ENCODE results near the gene WDR73.

The WDR73 gene

DNA sequence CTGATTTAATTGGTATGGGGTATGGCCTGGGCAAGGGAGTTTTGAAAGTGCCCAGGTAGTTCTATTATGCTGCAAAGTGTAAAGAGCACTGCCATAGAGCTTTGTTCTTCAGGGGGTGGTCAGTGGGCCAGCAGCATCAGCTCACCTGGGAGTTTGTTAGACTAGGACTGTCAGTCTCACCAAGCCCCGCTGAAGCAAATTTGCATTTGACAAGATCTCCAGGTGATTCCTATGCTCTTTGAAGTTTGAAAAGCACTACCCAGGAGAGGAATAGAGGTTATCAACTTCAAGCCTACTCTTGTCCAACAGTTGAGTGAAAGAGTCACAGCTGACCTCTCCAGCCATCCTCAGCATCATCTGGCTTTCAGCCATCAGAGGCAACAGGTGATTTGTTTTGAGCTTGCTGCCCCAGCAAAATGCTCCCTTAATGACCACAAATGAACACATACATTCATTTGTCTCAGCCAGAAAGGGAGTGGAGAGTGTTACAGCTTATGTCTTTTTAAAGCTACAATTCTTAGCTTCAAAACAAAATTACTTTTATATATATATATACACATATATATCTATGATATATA lies 45.3 kb downstream of the WDR73 start:
- TF ChIP-seq, protein P1, sequence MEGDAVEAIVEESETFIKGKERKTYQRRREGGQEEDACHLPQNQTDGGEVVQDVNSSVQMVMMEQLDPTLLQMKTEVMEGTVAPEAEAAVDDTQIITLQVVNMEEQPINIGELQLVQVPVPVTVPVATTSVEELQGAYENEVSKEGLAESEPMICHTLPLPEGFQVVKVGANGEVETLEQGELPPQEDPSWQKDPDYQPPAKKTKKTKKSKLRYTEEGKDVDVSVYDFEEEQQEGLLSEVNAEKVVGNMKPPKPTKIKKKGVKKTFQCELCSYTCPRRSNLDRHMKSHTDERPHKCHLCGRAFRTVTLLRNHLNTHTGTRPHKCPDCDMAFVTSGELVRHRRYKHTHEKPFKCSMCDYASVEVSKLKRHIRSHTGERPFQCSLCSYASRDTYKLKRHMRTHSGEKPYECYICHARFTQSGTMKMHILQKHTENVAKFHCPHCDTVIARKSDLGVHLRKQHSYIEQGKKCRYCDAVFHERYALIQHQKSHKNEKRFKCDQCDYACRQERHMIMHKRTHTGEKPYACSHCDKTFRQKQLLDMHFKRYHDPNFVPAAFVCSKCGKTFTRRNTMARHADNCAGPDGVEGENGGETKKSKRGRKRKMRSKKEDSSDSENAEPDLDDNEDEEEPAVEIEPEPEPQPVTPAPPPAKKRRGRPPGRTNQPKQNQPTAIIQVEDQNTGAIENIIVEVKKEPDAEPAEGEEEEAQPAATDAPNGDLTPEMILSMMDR (IDR thresholded peaks at IDR 0.05; ENCODE audit: extremely low read depth, insufficient read depth, missing control alignments) = no peak
- DNase-seq (ENCODE audit: low spot score) = no peak
- in situ Hi-C loops (cut with MboI; ENCODE audit: low pct_unique_long_range_greater_than_20kb, low sequenced_read_pairs, unreplicated experiment) = no loop called here

DNA sequence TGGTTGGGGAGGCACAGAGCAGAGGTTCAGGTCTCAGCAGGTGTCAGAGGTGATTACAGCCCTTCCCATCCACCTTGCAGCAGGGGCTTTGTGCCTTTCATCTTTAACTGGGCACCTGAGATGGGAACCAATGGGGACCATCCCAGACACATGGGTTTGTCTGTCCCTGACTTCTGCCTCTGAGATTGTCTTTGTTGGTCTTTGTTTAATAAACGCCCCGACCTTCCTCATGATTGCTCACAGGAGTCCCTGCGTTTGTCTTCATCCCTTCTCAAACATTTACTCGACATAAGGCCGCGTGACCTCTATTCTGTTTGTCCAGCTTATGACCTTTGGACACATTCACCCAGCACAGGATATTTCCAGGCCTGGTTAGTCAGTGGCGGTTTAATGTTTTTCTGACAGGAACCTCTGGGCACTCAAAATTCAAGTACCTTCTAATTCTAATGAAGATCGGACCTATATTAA lies 47.4 kb downstream of the WDR73 start:
- no peak for DNase-seq (ENCODE audit: low spot score)
- TF ChIP-seq, protein P1 (IDR thresholded peaks at IDR 0.05; ENCODE audit: extremely low read depth, insufficient read depth, missing control alignments) = no peak
- in situ Hi-C loops (cut with MboI; ENCODE audit: low pct_unique_long_range_greater_than_20kb, low sequenced_read_pairs, unreplicated experiment) = no loop called here

DNA sequence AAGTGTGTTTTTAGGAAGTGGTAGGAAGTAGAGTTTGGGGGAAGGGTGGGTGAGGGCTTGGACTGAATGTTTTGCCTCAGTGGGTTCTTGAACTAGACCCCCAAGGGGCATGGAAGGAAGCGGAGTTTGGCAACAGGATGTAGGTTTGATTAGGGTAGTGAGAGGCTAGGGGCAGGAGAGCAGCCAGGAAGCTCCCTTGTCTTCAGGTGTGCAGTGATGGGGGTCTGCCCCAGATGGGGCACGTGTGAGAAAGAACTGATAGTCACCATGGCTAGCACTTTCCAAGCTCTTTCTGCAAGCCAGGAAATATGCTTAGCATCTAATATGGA lies 48.6 kb downstream of the WDR73 start:
- no peak for DNase-seq (ENCODE audit: low spot score)
- TF ChIP-seq, protein P1 (IDR thresholded peaks at IDR 0.05; ENCODE audit: extremely low read depth, insufficient read depth, missing control alignments) = no peak
- in situ Hi-C loops (cut with MboI; ENCODE audit: low pct_unique_long_range_greater_than_20kb, low sequenced_read_pairs, unreplicated experiment) = no loop called here

DNA sequence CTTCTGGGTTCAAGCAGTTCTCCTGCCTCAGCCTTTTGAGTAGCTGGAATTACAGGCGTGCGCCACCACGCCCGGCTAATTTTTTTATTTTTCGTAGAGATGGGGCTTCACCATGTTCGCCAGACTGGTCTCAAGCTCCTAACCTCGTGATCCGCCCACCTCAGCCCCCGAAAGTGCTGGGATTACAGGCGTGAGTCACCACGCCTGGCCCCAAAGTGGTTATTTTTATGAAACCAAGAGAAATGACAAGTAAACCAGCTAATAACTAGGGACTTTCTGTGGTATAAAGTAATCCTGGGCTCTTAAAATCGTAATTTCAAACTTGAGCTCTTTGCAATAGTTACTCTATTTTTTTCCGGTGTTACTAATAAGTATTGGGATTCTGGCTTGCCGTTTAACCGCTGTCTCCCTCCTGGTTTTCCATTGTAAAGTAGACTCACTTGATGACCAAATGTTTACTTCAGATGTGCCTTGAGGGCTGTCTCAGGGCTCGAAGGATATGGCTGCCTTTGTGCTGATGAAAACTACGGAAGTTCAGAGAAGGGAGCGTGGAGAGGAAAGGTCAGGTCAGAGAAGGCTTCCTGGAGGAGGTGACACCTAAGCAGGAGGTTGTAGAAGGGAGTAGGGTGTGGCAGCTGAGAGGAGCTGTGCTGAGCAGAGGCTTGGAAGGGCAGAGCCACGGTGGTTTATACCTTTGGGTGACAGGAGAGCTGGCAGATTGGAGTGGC lies 49.1 kb downstream of the WDR73 start:
- in situ Hi-C loops (cut with MboI; ENCODE audit: low pct_unique_long_range_greater_than_20kb, low sequenced_read_pairs, unreplicated experiment) = no loop called here
- DNase-seq (ENCODE audit: low spot score) = no peak
- TF ChIP-seq, protein P1 (IDR thresholded peaks at IDR 0.05; ENCODE audit: extremely low read depth, insufficient read depth, missing control alignments) = no peak

DNA sequence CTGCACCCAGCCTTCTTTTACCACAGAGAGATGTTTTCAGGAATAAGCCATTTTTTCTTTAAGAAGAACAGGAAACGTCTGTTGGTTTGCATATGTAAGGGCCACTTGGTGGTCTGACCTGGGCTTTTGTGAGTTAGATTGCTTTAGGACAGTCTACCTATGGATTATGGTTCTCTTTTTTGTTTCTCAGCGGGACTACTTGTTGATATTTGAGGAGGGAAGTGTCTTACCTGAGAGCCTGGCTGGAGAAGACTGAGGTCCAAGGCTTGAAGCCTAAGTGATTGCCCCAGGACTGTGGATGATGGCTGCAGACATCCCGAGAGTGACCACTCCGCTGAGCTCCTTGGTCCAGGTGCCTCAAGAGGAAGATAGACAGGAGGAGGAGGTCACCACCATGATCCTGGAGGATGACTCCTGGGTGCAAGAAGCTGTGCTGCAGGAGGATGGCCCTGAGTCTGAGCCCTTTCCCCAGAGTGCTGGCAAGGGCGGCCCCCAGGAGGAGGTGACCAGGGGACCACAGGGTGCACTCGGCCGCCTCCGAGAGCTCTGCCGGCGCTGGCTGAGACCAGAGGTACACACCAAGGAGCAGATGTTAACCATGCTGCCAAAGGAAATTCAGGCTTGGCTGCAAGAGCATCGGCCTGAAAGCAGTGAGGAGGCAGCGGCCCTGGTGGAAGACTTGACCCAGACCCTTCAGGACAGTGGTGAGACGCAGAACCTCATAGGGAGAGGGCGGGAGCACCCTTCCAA lies 50.3 kb downstream of the WDR73 start:
- DNase-seq (ENCODE audit: low spot score) = no peak
- TF ChIP-seq, protein P1 (IDR thresholded peaks at IDR 0.05; ENCODE audit: extremely low read depth, insufficient read depth, missing control alignments) = no peak
- in situ Hi-C loops (cut with MboI; ENCODE audit: low pct_unique_long_range_greater_than_20kb, low sequenced_read_pairs, unreplicated experiment) = no loop called here

DNA sequence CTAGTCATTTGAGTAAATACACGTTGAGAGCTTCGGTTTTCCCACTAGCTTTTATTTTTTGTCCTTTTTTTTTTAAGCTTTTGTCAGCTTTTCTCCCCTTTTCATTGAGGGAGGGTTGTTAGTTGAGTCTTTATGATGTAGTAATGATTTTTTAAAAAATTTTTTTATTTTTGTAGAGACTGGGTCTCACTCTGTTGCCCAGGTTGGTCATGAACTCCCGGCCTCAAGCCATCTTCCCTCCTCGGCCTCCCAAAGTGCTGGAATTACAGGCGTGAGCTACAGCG lies 52.6 kb downstream of the WDR73 start:
- TF ChIP-seq, protein P1 (IDR thresholded peaks at IDR 0.05; ENCODE audit: extremely low read depth, insufficient read depth, missing control alignments) = no peak
- DNase-seq (ENCODE audit: low spot score) = no peak
- in situ Hi-C loops (cut with MboI; ENCODE audit: low pct_unique_long_range_greater_than_20kb, low sequenced_read_pairs, unreplicated experiment) = no loop called here

All from GM13977 (cell line).